Measurements from ENCODE around the gene ANKRD13B. TPM values are rescaled to one million over a fixed set of nuclear protein-coding genes. Genes with fewer than 3 reads are reported as not detected.
A peak's percentile ranks its signal among the peaks of the same experiment; 100 is the strongest.

Gene ANKRD13B
- total and polyA plus RNA-seq, 2 donors (not counting 1 experiment from before 2014, with no cell fraction given): 1.6 to 2.8 TPM

DNA sequence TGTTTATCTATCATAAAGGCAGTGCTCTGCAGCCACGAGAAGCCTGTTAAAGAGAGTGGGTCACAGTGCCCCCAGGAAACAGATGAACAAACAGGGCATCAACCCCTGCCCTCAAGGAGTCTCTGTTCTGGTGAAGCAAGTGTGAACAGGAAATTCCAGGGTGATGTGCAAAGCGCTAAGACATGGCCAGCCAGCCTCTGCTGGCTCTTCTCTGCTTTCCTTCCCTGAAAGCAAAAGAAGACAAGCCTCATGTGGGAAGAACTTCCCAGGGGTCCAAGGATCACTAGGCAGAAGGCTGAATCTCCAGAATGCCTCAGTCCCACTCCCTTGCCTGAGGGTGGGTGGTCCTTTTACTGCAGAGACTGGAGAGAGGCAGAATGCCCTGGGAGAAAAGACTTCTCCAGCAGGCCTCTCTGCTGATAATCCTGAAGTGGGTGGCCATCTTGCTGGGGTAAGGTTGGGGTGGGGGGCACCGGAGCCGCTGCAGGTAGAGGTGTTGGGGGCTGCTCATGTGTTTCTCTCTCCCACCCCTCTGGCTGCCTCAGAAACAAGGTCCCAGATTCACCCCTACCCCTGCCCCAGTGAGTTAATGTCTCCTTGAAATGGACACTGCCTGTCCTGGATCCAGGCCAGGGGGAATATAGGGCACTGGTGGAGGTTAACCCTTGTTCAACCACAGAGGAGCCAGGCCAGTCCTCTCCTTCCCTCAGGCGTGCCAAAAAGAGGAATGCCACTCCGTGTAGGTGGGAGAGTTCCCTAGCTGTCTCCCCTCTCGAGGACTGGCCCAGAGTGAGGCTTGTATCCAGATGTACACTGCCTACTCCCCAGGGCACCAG lies 2.4 kb downstream of the ANKRD13B start:
- H3K4me3 ChIP-seq (ENCODE audit: control extremely low read depth in 1 of 5, extremely low read depth in 1 of 5, insufficient read depth in 1 of 5, low read depth in 2 of 5, low read length in 4 of 5): no peak overlapping the region
- TF ChIP-seq, protein P1, sequence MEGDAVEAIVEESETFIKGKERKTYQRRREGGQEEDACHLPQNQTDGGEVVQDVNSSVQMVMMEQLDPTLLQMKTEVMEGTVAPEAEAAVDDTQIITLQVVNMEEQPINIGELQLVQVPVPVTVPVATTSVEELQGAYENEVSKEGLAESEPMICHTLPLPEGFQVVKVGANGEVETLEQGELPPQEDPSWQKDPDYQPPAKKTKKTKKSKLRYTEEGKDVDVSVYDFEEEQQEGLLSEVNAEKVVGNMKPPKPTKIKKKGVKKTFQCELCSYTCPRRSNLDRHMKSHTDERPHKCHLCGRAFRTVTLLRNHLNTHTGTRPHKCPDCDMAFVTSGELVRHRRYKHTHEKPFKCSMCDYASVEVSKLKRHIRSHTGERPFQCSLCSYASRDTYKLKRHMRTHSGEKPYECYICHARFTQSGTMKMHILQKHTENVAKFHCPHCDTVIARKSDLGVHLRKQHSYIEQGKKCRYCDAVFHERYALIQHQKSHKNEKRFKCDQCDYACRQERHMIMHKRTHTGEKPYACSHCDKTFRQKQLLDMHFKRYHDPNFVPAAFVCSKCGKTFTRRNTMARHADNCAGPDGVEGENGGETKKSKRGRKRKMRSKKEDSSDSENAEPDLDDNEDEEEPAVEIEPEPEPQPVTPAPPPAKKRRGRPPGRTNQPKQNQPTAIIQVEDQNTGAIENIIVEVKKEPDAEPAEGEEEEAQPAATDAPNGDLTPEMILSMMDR (IDR thresholded peaks at IDR 0.05): no peak
- no peak for TF ChIP-seq EZH2 (IDR thresholded peaks at IDR 0.05; ENCODE audit: borderline replicate concordance, insufficient read depth, low read depth, low read length, poor library complexity, severe bottlenecking)
- POLR2A ChIA-PET: no interaction called here
- 96% methylated on average over 4 of the region's 7 CpGs for WGBS (ENCODE audit: insufficient coverage)
- H3K4me1 ChIP-seq (ENCODE audit: control insufficient read depth in 2 of 2, insufficient read depth in 2 of 2, low read length in 2 of 2): peaks cover 31 to 35% of the 10 kb centered on the region in 2 donors
- H3K9ac ChIP-seq (ENCODE audit: low read length): no peak overlapping the region
- no peaks in the 10 kb centered on the region for H4K20me1 ChIP-seq (ENCODE audit: control insufficient read depth, insufficient read depth, low read length, poor library complexity, severe bottlenecking)
- no peak overlapping the region for H2AFZ ChIP-seq (ENCODE audit: insufficient read depth, low read depth, low read length, poor library complexity, severe bottlenecking)
- no peak for DNase-seq
- peaks cover 0 to 2% (median 0%) of the 10 kb centered on the region in 3 donors for H3K9me3 ChIP-seq (ENCODE audit: control extremely low read depth in 1 of 3, control insufficient read depth in 2 of 3, insufficient read depth in 1 of 3, low read length in 2 of 3)
- Mint-ChIP-seq H3K27me3 (no peaks in the 10 kb centered on the region), H3K4me1 (peaks cover 33% of the 10 kb centered on the region), H3K4me3 (peak overlapping the region; percentile 74), H3K27ac (no peak overlapping the region), H3K9me3 (ENCODE audit: insufficient read depth) (no peaks in the 10 kb centered on the region)
- H3K27me3 ChIP-seq (replicated peaks in 1 of 4; ENCODE audit: control extremely low read depth in 1 of 4, control insufficient read depth in 3 of 4, insufficient read depth in 4 of 4, low read length in 3 of 4): peaks cover 0 to 7% (median 2%) of the 10 kb centered on the region in 4 experiments
- H3K27ac ChIP-seq (ENCODE audit: low read length in 2 of 2): no peak overlapping the region
- no peaks in the 10 kb centered on the region for H3K36me3 ChIP-seq (replicated peaks in 1 of 2; ENCODE audit: control extremely low read depth in 1 of 2, control insufficient read depth in 1 of 2, extremely low read depth in 1 of 2, insufficient read depth in 2 of 2, low read length in 1 of 2)
- H3K4me2 ChIP-seq (replicated peaks; ENCODE audit: low read depth, low read length, poor library complexity, severe bottlenecking): no peak overlapping the region
- intact Hi-C loops (cut with micrococcal nuclease): no loop called here
- ATAC-seq (ENCODE audit: low read depth): no peak
- CTCF ChIA-PET: interaction anchor here (1.0 to 1.5 kb wide), 4 partner anchors 18 to 25 kb away, joined by 3 to 4 read pairs (median 4); no protein-coding TSS in a partner anchor
- peaks cover 2% of the 10 kb centered on the region for H3K79me2 ChIP-seq (ENCODE audit: control insufficient read depth, insufficient read depth, low read length)
